GM08714 (cell line): ENCODE measurements around the gene ZEB2.

ENCODE experiments used
- H3K4me3 ChIP-seq: fragments of 200-500 bp; sonication (Bioruptor generic); 2 replicates; pipeline ENCODE4 v1.5.1; 2014; ENCODE audit warnings: mild to moderate bottlenecking, low read length, inconsistent platforms
- ZNF274 ChIP-seq: IDR thresholded peaks from 2 replicates; pipeline ENCODE4 v1.6.1; 2012; ENCODE audit warnings: mild to moderate bottlenecking, low read depth, low read length

The ZEB2 gene

DNA sequence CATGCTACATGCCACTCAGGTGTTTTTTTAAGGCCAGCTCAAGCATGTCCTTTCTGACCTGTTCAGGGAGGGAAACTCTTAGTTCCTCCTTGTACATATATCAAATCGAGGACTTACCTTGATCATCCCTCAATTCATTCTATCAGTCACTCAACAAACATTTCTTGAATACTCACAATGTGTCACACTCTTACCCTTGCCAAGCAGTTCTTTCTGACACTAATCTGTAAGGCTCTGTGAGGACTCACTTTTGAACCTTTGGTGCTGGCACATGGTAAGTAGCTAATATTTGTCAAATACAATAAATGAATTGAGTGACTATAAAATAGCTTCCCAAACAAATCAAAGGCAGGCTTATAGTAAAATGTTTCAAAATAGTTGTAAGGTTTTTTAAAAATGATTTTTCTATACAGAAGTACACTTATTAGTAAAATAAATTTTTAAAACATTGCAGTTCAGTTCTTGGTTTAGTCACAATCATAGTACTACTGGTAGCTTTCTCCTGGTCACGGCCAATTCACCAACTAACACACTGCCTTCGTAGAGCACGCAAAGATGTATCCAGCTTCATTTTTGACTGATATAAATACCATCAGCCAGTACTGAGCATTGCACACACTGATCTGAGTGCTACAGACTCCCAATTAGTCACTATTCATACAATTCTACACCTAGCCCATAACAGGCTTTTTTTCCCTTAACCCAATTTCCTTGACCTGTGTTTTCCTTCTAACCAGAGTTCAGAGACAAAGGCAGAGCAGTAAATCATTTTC is 50.9 kb downstream of the ZEB2 start:
- TF ChIP-seq ZNF274 = no peak
- no peak overlapping the region for H3K4me3 ChIP-seq

- H3K4me3 ChIP-seq = no peak overlapping the region
- no peak for TF ChIP-seq ZNF274
Observed at GRCh38 chr2:144467502-144468137, 52.3 kb downstream of the ZEB2 start.

DNA sequence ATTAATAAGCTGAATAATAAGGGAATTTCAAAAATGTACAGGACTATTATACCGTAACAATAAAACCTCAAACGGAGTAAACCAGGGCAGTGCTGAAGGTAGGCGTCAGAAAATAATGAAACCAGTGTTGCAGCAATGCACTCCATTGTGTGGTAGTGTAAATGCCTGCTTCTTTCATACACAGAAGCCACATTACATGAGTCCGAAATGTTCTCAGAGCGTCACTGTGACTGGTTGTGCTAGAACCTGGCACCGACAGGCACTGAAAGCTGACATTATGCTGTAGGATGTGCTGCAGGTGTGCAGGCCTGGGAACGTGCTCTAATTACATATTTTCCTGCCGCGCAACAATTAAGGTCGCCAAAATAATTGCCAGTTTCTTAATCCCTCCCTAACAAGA is 53.3 kb downstream of the ZEB2 start:
- H3K4me3 ChIP-seq = no peak overlapping the region
- no peak for TF ChIP-seq ZNF274

DNA sequence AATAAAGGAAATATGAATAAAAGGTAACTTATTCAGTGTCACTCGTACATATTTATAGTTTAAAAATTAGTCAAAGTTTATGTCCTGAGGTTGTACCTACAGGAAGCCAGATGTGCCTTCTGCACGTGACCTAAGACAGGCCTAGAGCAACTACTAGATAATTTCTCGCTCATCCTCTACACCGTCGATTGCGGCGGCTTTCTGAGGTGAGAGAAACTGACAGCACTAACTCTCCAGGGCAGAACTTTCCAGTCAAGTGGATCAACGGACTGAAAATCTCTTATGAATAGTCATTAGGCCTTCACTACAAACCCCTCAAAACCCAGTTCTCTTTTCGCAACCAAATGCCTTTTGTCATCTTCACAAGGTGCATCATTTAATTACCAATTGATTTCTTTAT is 54.2 kb downstream of the ZEB2 start:
- no peak for TF ChIP-seq ZNF274
- H3K4me3 ChIP-seq = no peak overlapping the region

DNA sequence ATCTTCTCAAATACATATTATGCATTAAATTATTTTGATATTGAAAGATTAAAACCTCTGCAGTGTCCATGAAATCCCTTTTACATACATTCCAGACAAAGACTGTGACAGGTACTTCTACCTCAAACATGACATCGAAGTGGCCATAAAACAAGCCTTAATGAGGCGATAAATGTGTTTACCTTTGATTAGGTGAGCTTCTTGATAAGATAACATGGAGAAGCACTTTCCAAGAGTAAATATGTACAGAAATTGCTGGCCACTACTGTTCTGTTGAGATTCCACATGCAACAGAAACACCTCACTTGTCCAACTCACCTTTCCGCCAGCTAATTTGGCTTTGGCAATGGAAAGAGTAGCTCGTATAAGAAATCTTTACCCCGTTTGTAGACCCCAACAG is 55.2 kb downstream of the ZEB2 start:
- no peak for TF ChIP-seq ZNF274
- no peak overlapping the region for H3K4me3 ChIP-seq

GRCh38 chr2:144463266-144463665 is 56.7 kb downstream of the ZEB2 start:
- no peak for TF ChIP-seq ZNF274

DNA sequence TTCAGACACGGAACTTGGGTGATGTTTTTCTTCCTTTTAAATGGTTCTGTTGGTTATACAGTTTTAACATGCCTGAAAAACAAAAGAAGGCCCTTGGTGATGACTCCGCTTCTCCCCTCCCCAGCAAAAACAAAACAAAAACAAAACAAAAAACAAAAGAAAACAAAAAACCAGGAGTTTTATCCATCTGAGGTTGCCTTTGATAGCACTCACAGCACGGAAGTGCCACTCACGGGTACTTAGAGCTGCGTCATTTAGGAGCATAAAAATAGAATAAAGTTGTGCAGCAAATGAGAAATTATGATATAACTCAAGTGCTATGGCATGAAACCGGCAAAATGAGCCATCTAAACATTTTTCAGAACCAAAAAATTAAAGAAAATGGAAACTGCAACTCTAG is 57.7 kb downstream of the ZEB2 start:
- TF ChIP-seq ZNF274 = no peak
- H3K4me3 ChIP-seq = no peak overlapping the region

More at GRCh38 chr2:144463266-144463665, 56.7 kb downstream of the ZEB2 start:
- H3K4me3 ChIP-seq = no peak overlapping the region

- no peak overlapping the region for H3K4me3 ChIP-seq
- no peak for TF ChIP-seq ZNF274
Observed at GRCh38 chr2:144461308-144461766, 58.6 kb downstream of the ZEB2 start.

GRCh38 chr2:144460727-144461307 is 59.1 kb downstream of the ZEB2 start:
- H3K4me3 ChIP-seq = no peak overlapping the region
- no peak for TF ChIP-seq ZNF274

GRCh38 chr2:144459937-144460336 is 60.0 kb downstream of the ZEB2 start:
- no peak overlapping the region for H3K4me3 ChIP-seq
- no peak for TF ChIP-seq ZNF274

- H3K4me3 ChIP-seq = no peak overlapping the region
- TF ChIP-seq ZNF274 = no peak
Observed at GRCh38 chr2:144459286-144459685, 60.6 kb downstream of the ZEB2 start.

GRCh38 chr2:144458541-144458940 is 61.4 kb downstream of the ZEB2 start:
- no peak overlapping the region for H3K4me3 ChIP-seq
- TF ChIP-seq ZNF274 = no peak

DNA sequence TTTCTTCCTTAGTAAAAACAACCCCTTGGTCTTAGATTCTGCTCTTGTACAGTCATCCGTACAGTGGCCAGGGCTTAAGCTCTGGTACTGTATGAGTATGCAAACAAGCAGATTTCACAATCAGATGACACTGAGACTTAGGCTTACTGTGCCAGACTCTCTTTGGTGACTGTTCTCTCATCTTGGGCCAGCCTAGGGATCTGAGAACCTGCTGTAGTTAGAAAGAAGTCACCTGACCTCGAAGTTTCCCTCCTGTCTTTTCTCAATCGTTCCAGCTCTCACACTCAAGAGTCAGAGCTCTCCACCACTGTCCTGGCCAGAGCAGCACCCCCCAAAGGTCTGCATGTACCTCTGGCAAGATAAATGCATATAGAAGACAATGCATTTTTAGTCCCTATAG is 63.2 kb downstream of the ZEB2 start:
- no peak overlapping the region for H3K4me3 ChIP-seq
- TF ChIP-seq ZNF274 = no peak

- no peak for TF ChIP-seq ZNF274
Observed at GRCh38 chr2:144455987-144456386, 63.9 kb downstream of the ZEB2 start.

GRCh38 chr2:144454466-144455287 is 65.2 kb downstream of the ZEB2 start:
- H3K4me3 ChIP-seq = no peak overlapping the region
- no peak for TF ChIP-seq ZNF274

More at GRCh38 chr2:144455987-144456386, 63.9 kb downstream of the ZEB2 start:
- H3K4me3 ChIP-seq = no peak overlapping the region
